Coronary artery (tissue), 2 donors: ENCODE measurements around the gene CAMTA1.

Experiments used
- DNase-seq: peaks from one replicate; pipeline ENCODE4 v3.0.0-alpha.2; 2017; ENCODE audit warnings: low spot score
- H3K27ac ChIP-seq, 2 donors: fragments of 200-600 bp; sonication (generic); one replicate each; pipeline ENCODE4 v1.5.1; 2016 to 2019
- H3K4me3 ChIP-seq: fragments of 200-600 bp; sonication (generic); 2 replicates; pipeline ENCODE4 v1.5.1; 2016; ENCODE audit warnings: mild to moderate bottlenecking, moderate library complexity
- TF ChIP-seq, protein P1 (sequence below): fragments of 200-600 bp; sonication (generic); IDR thresholded peaks from one replicate; pipeline ENCODE4 v1.5.1; 2019; ENCODE audit warnings: antibody characterized with exemption

CAMTA1 gene

DNA sequence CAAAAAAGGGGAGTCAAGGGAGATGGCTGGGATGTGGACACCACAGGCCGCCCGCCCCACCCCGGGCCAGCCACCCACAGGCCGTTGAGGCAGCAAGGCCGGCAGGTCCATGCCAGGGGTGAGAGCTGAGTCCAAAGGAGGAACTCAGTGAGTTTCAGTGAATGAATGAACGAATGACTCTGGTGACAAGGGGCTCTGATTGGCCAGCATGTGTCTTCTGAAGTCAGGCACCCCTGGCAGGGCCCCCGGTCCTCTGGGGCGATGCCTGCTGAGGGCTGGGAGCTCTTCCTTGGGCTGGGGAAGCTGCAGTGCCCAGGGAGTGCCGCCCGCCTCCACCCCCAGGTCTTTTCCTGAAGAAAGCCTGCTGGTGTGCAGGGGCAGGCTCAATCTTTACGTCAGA lies 749.8 kb downstream of the CAMTA1 start:
- H3K4me3 ChIP-seq = no peak overlapping the region
- TF ChIP-seq, protein P1, sequence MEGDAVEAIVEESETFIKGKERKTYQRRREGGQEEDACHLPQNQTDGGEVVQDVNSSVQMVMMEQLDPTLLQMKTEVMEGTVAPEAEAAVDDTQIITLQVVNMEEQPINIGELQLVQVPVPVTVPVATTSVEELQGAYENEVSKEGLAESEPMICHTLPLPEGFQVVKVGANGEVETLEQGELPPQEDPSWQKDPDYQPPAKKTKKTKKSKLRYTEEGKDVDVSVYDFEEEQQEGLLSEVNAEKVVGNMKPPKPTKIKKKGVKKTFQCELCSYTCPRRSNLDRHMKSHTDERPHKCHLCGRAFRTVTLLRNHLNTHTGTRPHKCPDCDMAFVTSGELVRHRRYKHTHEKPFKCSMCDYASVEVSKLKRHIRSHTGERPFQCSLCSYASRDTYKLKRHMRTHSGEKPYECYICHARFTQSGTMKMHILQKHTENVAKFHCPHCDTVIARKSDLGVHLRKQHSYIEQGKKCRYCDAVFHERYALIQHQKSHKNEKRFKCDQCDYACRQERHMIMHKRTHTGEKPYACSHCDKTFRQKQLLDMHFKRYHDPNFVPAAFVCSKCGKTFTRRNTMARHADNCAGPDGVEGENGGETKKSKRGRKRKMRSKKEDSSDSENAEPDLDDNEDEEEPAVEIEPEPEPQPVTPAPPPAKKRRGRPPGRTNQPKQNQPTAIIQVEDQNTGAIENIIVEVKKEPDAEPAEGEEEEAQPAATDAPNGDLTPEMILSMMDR = no peak
- no peak for DNase-seq
- H3K27ac ChIP-seq = no peak overlapping the region

DNA sequence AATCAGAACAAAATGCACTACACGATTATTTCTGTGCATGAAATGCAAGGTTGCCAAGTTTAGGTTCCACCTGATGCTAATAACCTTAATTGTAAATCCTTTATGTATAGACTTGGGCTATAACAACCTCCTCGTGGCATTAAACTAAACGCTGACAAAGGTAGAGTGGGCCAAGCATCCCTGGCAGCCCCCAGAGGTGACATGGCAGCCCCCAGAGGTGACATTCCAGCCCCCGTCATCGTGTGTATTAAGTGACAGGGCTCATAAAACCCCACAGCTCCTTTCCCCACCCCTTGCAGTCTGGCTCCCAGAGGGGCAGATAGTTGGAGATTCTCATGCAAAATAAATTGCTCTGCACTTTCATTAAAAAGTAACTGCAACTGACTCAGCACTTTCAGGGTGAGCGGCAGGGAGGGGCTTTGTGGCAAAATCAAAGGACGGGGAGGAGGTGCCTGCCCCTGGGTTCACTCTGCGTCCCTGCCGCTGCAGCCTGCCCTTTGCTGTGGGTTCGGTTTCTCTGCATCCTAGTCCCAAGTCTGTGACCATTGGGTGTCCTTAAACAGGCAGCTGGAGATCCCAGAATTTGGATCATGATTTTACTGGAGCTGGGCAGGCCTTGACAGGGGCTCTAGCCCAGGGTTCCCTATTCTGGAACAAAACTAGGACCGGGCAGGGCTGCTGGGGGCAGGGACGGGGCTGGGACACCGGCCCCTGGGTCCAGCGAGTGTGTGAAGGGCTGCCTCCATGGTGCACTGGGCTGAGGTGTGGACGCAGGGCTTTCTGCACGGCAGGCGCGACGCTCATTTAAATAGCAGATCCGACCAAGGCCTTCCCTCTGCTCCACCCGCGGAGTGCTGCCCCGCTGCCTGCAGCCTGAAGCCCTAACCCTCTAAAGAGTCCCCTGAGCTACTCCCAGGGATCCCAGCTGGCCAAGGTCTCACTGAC lies 751.0 kb downstream of the CAMTA1 start:
- TF ChIP-seq, protein P1 = no peak
- no peak for DNase-seq
- H3K27ac ChIP-seq = no peak overlapping the region
- no peak overlapping the region for H3K4me3 ChIP-seq

DNA sequence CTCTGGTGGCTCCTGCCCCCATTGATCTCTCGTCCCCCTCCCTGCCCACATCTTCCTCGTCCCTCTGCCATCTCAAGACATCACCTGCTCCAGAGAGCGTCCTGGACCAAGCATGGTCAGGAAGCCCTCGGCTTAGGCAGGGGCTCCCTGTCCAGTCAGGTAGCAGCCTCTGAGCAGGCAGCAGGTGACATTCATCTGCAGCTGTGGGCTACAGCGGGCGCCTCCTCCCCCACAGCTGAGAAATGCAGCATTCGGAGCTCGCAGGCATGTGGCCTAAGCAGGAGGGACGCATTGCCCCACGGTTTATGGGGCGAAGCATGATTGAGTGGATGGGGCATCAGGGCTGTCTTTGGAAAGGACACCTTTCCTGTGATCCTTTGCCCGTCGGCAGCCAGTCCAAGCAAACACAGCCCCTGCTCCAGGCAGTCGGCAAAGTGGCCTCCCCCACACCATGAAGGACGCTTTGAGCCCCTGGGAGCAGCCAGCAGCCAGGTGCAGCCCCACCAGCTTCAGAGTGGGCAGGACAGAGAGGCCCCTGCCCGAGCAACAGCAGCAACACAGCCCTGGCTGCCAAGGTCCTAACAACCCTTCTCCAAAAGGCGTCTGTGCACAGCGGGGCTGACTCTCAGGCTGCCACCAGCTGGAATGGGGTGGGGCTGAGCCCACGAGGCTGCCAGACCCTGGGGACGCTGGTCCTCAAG lies 751.8 kb downstream of the CAMTA1 start:
- Histone ChIP-seq H3K27ac (no peak overlapping the region), H3K4me3 (no peak overlapping the region)
- TF ChIP-seq, protein P1 = no peak
- no peak for DNase-seq

DNA sequence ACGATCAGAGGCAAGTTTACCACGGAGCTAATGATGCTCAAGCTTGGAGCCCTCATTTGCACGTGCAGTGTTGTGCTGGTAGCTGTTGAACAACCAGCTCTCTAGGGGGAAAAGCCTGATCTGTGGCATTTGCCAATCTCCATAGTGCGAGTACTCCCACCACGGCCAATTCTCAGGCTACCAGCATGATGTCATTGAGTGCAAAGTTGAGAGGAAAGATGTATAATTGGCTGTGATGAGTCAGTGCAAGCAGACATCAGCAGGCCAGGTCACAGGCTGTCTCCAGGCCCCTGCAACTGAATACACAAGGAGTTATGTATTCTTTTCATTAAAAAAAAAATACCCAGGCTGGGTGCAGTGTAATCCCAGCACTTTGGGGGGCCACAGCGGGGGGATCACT lies 752.8 kb downstream of the CAMTA1 start:
- H3K27ac ChIP-seq = no peak overlapping the region
- no peak for DNase-seq
- TF ChIP-seq, protein P1 = no peak
- no peak overlapping the region for H3K4me3 ChIP-seq

DNA sequence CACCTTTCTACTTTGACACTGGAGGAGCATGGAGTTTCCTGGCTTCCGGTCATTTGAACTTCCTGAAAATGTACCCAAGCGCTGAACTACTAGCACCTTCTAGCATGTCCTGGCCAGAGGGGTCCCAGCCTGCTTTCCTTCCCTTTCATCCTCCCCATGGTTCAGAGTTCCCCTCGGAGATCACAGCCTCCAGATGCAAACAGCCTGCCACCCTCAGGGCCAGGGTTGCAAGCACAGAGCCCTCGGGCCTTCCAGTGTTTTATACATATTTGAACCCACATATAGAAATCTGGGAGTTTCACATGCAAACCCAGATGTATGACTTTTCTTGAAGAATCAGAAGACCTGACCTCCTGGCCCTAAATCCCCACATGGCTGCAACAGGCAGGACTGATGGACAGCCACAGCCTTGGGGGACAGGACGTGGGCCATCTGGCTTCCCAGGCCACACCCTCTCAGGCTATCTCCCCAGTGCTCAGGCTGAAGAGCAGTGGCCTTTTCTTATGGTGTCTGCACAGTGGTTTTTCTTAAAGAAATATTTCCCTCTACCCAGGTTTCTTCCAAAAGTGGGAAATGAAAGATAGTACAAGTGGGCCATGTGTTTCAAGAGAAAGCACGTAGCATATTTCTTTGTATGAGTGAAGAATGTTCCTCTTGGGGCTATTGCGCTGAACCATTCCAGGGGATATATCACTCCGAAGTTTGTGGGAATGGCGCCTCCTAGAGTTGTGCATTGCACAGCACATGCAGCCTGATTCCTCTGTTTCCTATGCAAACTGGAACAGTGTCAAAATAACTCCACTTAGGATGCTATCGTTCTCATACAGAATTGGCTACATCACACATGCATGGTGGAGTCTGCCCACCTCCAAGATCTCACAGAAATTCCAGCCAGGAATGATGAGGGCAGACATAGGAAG lies 753.9 kb downstream of the CAMTA1 start:
- TF ChIP-seq, protein P1 = no peak
- Histone ChIP-seq H3K27ac (no peak overlapping the region), H3K4me3 (no peak overlapping the region)
- DNase-seq = no peak

DNA sequence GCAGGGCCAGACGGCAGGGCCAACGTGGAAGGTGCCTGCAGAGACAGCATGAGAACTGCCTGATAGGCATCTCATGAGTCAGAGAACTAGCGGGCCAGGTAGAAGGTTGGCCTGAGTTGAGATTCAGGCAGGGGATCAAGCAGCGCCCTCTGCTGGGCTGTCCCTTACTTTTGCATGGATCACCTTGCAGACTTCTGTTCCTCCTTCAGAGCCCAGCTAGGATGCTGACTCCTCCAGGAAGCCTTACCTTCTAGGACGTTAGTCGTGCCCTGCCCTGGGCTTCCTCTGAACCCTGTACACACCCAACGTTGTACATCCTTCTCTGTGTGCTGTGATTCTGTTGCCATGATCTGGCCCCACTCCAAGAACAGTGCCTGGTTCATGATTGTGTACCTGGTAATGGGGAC lies 754.5 kb downstream of the CAMTA1 start:
- Histone ChIP-seq H3K27ac (no peak overlapping the region), H3K4me3 (no peak overlapping the region)
- DNase-seq = no peak
- TF ChIP-seq, protein P1 = no peak
